HepG2 (cell line): ENCODE measurements around the gene DGUOK. TPM values are rescaled to one million over a fixed set of nuclear protein-coding genes. Genes with fewer than 3 reads are reported as not detected.

ENCODE experiments used
- ATAC-seq: fragments of 200-7000 bp; cut with Tn5 transposase; 3 replicates; pipeline ENCODE4 v1.9.1; 2020; ENCODE audit warnings: mild to moderate bottlenecking, moderate library complexity
- BruUV-seq: library from RNA; stranded (reverse); fragments of 400-500 nt; replicated peaks from 2 replicates; lab custom pipeline; 2021; lab: Mats Ljungman, UMichigan
- CTCF ChIA-PET: fragments of 300-600 bp; formaldehyde crosslinking; extraction: SDS; loops from one replicate; lab custom pipeline; 2021; ENCODE audit warnings: low total read pairs, inconsistent platforms, low intra/inter-chr PET ratio; lab: Yijun Ruan, JAX
- POLR2A ChIA-PET: fragments of 350-600 bp; sonication (Branson Sonifier 250); formaldehyde crosslinking; loops from one replicate; lab custom pipeline; 2020; ENCODE audit warnings: antibody characterized with exemption, inconsistent platforms; lab: Yijun Ruan, JAX
- DNase-seq: peaks from one replicate; pipeline ENCODE4 v3.0.0-alpha.2; 2015; ENCODE audit warnings: low spot score
- FAIRE-seq: peaks from 3 replicates; lab custom pipeline; 2011; peaks lifted over from hg19 to GRCh38; lab: Jason Lieb, UNC
- H2AFZ ChIP-seq: one replicate; pipeline ENCODE4 v1.6.1; 2011; ENCODE audit warnings: low read length, inconsistent platforms
- H3K27ac ChIP-seq: fragments of 300-600 bp; 3 replicates; pipeline ENCODE4 v1.8.0; 2011; ENCODE audit warnings: mixed run types, mild to moderate bottlenecking, mixed read lengths, low read length, inconsistent platforms; ENCODE audit not compliant: insufficient read depth; ENCODE audit errors: extremely low read length
- H3K27me3 ChIP-seq, 2 experiments: fragments of 200-600 bp in 1 of 2; 2 replicates in 1 of 2; 3 replicates in 1 of 2; pipeline versions ENCODE4 v1.6.0 to v1.8.0; 2011; ENCODE audit warnings: low read length in 2 of 2, mild to moderate bottlenecking in 2 of 2, moderate library complexity in 2 of 2, inconsistent platforms in 1 of 2; ENCODE audit not compliant: insufficient read depth in 2 of 2, control insufficient read depth in 1 of 2
- H3K36me3 ChIP-seq, 2 experiments: fragments of 200-600 bp in 1 of 2; replicated peaks in 1 of 2; 2 replicates in 1 of 2; 3 replicates in 1 of 2; pipeline versions ENCODE4 v1.5.1 to v1.8.0; 2011; ENCODE audit warnings: low read length in 2 of 2, inconsistent platforms in 1 of 2; ENCODE audit not compliant: insufficient read depth in 2 of 2, control insufficient read depth in 1 of 2
- H3K4me1 ChIP-seq: 2 replicates; pipeline ENCODE4 v1.5.1; 2012; ENCODE audit warnings: low read length, inconsistent platforms; ENCODE audit not compliant: insufficient read depth
- H3K4me2 ChIP-seq: 2 replicates; pipeline ENCODE4 v1.6.0; 2011; ENCODE audit warnings: low read depth, low read length, inconsistent platforms
- H3K4me3 ChIP-seq, 3 experiments: fragments of 200-600 bp in 1 of 3; sonication (generic), shearing (Covaris generic) in 1 of 3; replicated peaks in 1 of 3; 2 replicates each; pipeline ENCODE4 v1.5.1; 2011 to 2016; ENCODE audit warnings: low read length in 3 of 3, inconsistent platforms in 2 of 3, low read depth in 2 of 3, mild to moderate bottlenecking in 2 of 3, control low read depth in 1 of 3, mixed read lengths in 1 of 3; ENCODE audit not compliant: insufficient read depth in 1 of 3
- H3K79me2 ChIP-seq: one replicate; pipeline ENCODE4 v1.6.1; 2011; ENCODE audit warnings: low read length, inconsistent platforms; ENCODE audit not compliant: insufficient read depth
- H3K9ac ChIP-seq: 2 replicates; pipeline ENCODE4 v1.6.0; 2011; ENCODE audit warnings: mild to moderate bottlenecking, low read depth, low read length, inconsistent platforms; ENCODE audit not compliant: insufficient read depth
- H3K9me3 ChIP-seq: 2 replicates; pipeline ENCODE4 v1.5.1; 2012; ENCODE audit warnings: mild to moderate bottlenecking, low read length
- H4K20me1 ChIP-seq: 2 replicates; pipeline ENCODE4 v1.6.0; 2011; ENCODE audit warnings: inconsistent platforms, mild to moderate bottlenecking, low read length, moderate library complexity; ENCODE audit not compliant: insufficient read depth
- AHR ChIP-seq: IDR thresholded peaks from 2 replicates; pipeline ENCODE4 v1.6.1; 2018; ENCODE audit warnings: missing genetic modification reagents, missing compliant biosample characterization
- BHLHE40 ChIP-seq: IDR thresholded peaks from 2 replicates; pipeline ENCODE4 v1.6.1; 2011; ENCODE audit warnings: low read length, improper control_type of control experiment
- CCDC6 ChIP-seq: sonication (generic); formaldehyde crosslinking; IDR thresholded peaks from 2 replicates; pipeline ENCODE4 v1.8.1; 2022; ENCODE audit warnings: mild to moderate bottlenecking, missing genetic modification reagents, moderate library complexity
- CEBPB ChIP-seq: IDR thresholded peaks from 2 replicates; pipeline ENCODE4 v1.6.1; 2011; ENCODE audit warnings: low read depth, low read length, improper control_type of control experiment, borderline replicate concordance
- DMTF1 ChIP-seq: sonication (generic); formaldehyde crosslinking; IDR thresholded peaks from 2 replicates; pipeline ENCODE4 v1.4.0; 2020; ENCODE audit warnings: mild to moderate bottlenecking, missing genetic modification reagents
- FOSL1 ChIP-seq: sonication (generic); formaldehyde crosslinking; IDR thresholded peaks from 2 replicates; pipeline ENCODE4 v1.9.0; 2021; ENCODE audit warnings: missing genetic modification reagents, borderline replicate concordance
- HDAC6 ChIP-seq: fragments of 200-600 bp; sonication (generic); IDR thresholded peaks from 2 replicates; pipeline ENCODE4 v1.7.0; 2017; ENCODE audit warnings: mild to moderate bottlenecking, antibody characterized with exemption, low read length, low read depth
- KDM6A ChIP-seq: IDR thresholded peaks from 2 replicates; pipeline ENCODE4 v1.6.1; 2016; ENCODE audit warnings: low read depth
- NFATC3 ChIP-seq: sonication (generic); formaldehyde crosslinking; IDR thresholded peaks from 2 replicates; pipeline ENCODE4 v1.5.1; 2020; ENCODE audit warnings: mild to moderate bottlenecking, missing genetic modification reagents
- POLR2A ChIP-seq, 2 experiments: IDR thresholded peaks; 2 replicates each; pipeline ENCODE4 v1.6.1; 2011; ENCODE audit warnings: low read depth in 2 of 2, low read length in 2 of 2, mild to moderate bottlenecking in 1 of 2, moderate library complexity in 1 of 2; ENCODE audit not compliant: insufficient read depth in 1 of 2
- TGIF2 ChIP-seq: IDR thresholded peaks from 2 replicates; pipeline ENCODE4 v1.6.1; 2016; ENCODE audit warnings: control low read depth, missing compliant biosample characterization
- ZBTB4 ChIP-seq: sonication (generic); formaldehyde crosslinking; IDR thresholded peaks from 2 replicates; pipeline ENCODE4 v1.4.0; 2020; ENCODE audit warnings: missing genetic modification reagents, mild to moderate bottlenecking, borderline replicate concordance
- ZNF251 ChIP-seq: sonication (generic); formaldehyde crosslinking; IDR thresholded peaks from 2 replicates; pipeline ENCODE4 v1.9.0; 2021; ENCODE audit warnings: mild to moderate bottlenecking, missing genetic modification reagents
- ZNF292 ChIP-seq: sonication (generic); formaldehyde crosslinking; IDR thresholded peaks from 2 replicates; pipeline ENCODE4 v1.8.1; 2022; ENCODE audit warnings: mild to moderate bottlenecking, low read depth, missing genetic modification reagents, borderline replicate concordance
- ZNF354B ChIP-seq: sonication (generic); formaldehyde crosslinking; IDR thresholded peaks from 2 replicates; pipeline ENCODE4 v1.8.0; 2022; ENCODE audit warnings: mild to moderate bottlenecking, missing genetic modification reagents
- ZNF878 ChIP-seq: sonication (generic); formaldehyde crosslinking; IDR thresholded peaks from 2 replicates; pipeline ENCODE4 v1.8.1; 2023; ENCODE audit warnings: mild to moderate bottlenecking, missing genetic modification reagents, moderate library complexity
- WGBS: methylation state at CpG from one replicate; pipeline ENCODE4 v1.1.6; 2017; ENCODE audit warnings: low lambda C conversion rate; 5-methylcytosine and 5-hydroxymethylcytosine counted together
- in situ Hi-C: cut with HindIII; loops from 2 replicates; pipeline ENCODE4 v1.10.0; 2017; ENCODE audit warnings: low pct_unique_long_range_greater_than_20kb; ENCODE audit not compliant: extremely low pct_ligation_motif_present
- intact Hi-C: fragments of 100-400 bp; cut with micrococcal nuclease; formaldehyde crosslinking; loops from one replicate; pipeline ENCODE4 v1.10.0; 2022; ENCODE audit not compliant: unreplicated experiment
- polyA plus RNA-seq, 8 experiments: library from polyadenylated mRNA; depleted of rRNA in 3 of 8; stranded (reverse) in 7 of 8; unstranded in 1 of 8; fragments of >200 nt; fragmentation: Illumina TruSeq in 4 of 8; extraction: Trizol in 4 of 8; gene quantifications; 2 replicates each; pipeline versions ENCODE4 v1.2.1 to v1.2.3, GENCODE V29; 2011 to 2016; ENCODE audit warnings: low read depth in 4 of 8, missing spikeins in 1 of 8, mixed read lengths in 1 of 8; ENCODE audit not compliant: insufficient read depth in 1 of 8
- total RNA-seq, 5 experiments: library from RNA; depleted of rRNA; stranded (reverse); fragments of >200 nt; fragmentation: Illumina TruSeq; extraction: Trizol; gene quantifications; 2 replicates each; pipeline ENCODE4 v1.2.3, GENCODE V29; 2016; ENCODE audit warnings: low read depth in 1 of 5

Gene DGUOK
- total and polyA plus RNA-seq, 2 of the 13 experiments (the other 11 are each of a cell fraction or from before 2014, with no cell fraction given), result 105 to 137 TPM

GRCh38 chr2:73944714-73945113 is 18.0 kb downstream of the DGUOK start:
- ATAC-seq (no peak), FAIRE-seq (no peak), DNase-seq (no peak)
- no peaks in the 10 kb centered on the region for H3K9me3 ChIP-seq
- no peak overlapping the region for H3K27ac ChIP-seq
- ChIA-PET POLR2A (no interaction called here), CTCF (no interaction called here)
- in situ Hi-C loops (no loop called here), intact Hi-C loops (no loop called here)
- H3K27me3 ChIP-seq, result no peaks in the 10 kb centered on the region
- TF ChIP-seq ZNF878 (CRISPR knock-in tag) (no peak), CCDC6 (CRISPR knock-in tag) (no peak), CEBPB (peak; percentile 40; the same call in 1 of the 2 replicates)
- no peak overlapping the region for H3K4me3 ChIP-seq
- H3K9ac ChIP-seq, result no peak overlapping the region
- no peaks in the 10 kb centered on the region for H3K4me1 ChIP-seq
- no peak overlapping the region for H3K4me2 ChIP-seq
- H4K20me1 ChIP-seq, result peaks cover 5% of the 10 kb centered on the region; the same call in 1 of the 2 replicates
- H2AFZ ChIP-seq, result no peak overlapping the region
- H3K79me2 ChIP-seq, result peaks cover 35% of the 10 kb centered on the region
- peaks cover 31 to 81% of the 10 kb centered on the region in 2 experiments for H3K36me3 ChIP-seq
- WGBS, result 95% methylated on average over 4 of the region's 4 CpGs
- no TSS peak for BruUV-seq

GRCh38 chr2:73946215-73946614 is 19.5 kb downstream of the DGUOK start:
- intact Hi-C loops (no loop called here), in situ Hi-C loops (no loop called here)
- FAIRE-seq, result no peak
- Histone ChIP-seq H3K27me3 (no peaks in the 10 kb centered on the region), H3K79me2 (peaks cover 24% of the 10 kb centered on the region), H3K4me1 (no peaks in the 10 kb centered on the region), H3K9me3 (no peaks in the 10 kb centered on the region), H3K36me3 (peaks cover 43 to 88% of the 10 kb centered on the region in 2 experiments), H3K4me3 (no peak overlapping the region), H4K20me1 (peaks cover 5% of the 10 kb centered on the region; the same call in 1 of the 2 replicates), H3K27ac (no peak overlapping the region), H3K9ac (no peak overlapping the region), H2AFZ (no peak overlapping the region), H3K4me2 (no peak overlapping the region)
- POLR2A ChIA-PET, result no interaction called here
- no TSS peak for BruUV-seq
- CTCF ChIA-PET, result no interaction called here
- no peak for ATAC-seq
- WGBS, result 98% methylated on average over 1 of the region's 1 CpG
- DNase-seq, result no peak
- TF ChIP-seq DMTF1 (CRISPR knock-in tag), result no peak
- TF ChIP-seq KDM6A (CRISPR knock-in tag), result no peak
- no peak for TF ChIP-seq FOSL1 (CRISPR knock-in tag)
- TF ChIP-seq POLR2A (IDR thresholded peaks at IDR 0.05; ENCODE audit: insufficient read depth in 1 of 2, low read depth in 2 of 2, low read length in 2 of 2), result no peak
- TF ChIP-seq ZNF251 (CRISPR knock-in tag), result no peak
- no peak for TF ChIP-seq ZNF354B
- TF ChIP-seq ZBTB4 (CRISPR knock-in tag), result no peak
- TF ChIP-seq HDAC6, result no peak
- no peak for TF ChIP-seq BHLHE40
- TF ChIP-seq ZNF292 (CRISPR knock-in tag), result no peak
- TF ChIP-seq NFATC3, result no peak
- no peak for TF ChIP-seq AHR
- TF ChIP-seq TGIF2 (CRISPR knock-in tag), result no peak
